T-helper 1 cell treated with Interleukin-12 subunit alpha and Interleukin-12 subunit beta and Interleukin-4 antibody, amounts not matched to agents 30 μg/mL and 1 μg/mL, for 36 hours (primary cell): ENCODE results near the gene KRTAP4-9.
"Not testable (repeated sequence)": the region's sequence is repeated elsewhere in the genome, so short reads cannot be mapped to it uniquely, and the experiment has no call there.

ENCODE experiments used
- H3K27ac Mint-ChIP-seq: one replicate; pipeline ENCODE4 v1.8.0; 2021; ENCODE audit warnings: mild to moderate bottlenecking, mixed read lengths
- H3K27me3 Mint-ChIP-seq: one replicate; pipeline ENCODE4 v1.8.0; 2021; ENCODE audit warnings: low read depth, mixed read lengths
- H3K36me3 Mint-ChIP-seq: one replicate; pipeline ENCODE4 v1.8.0; 2021; ENCODE audit warnings: low read depth, mixed read lengths
- H3K4me1 Mint-ChIP-seq: one replicate; pipeline ENCODE4 v1.8.0; 2021; ENCODE audit warnings: low read depth, mixed read lengths
- H3K4me3 Mint-ChIP-seq: one replicate; pipeline ENCODE4 v1.8.0; 2021; ENCODE audit warnings: mild to moderate bottlenecking, moderate library complexity, mixed read lengths
- H3K9me3 Mint-ChIP-seq: one replicate; pipeline ENCODE4 v1.8.0; 2021; ENCODE audit warnings: mixed read lengths

Gene KRTAP4-9

GRCh38 chr17:41108728-41109386 lies 3.7 kb downstream of the KRTAP4-9 start:
- H3K36me3 Mint-ChIP-seq, H3K4me1 Mint-ChIP-seq, H3K27ac Mint-ChIP-seq, H3K27me3 Mint-ChIP-seq, H3K9me3 Mint-ChIP-seq, H3K4me3 Mint-ChIP-seq: not testable (repeated sequence)

GRCh38 chr17:41111151-41111885 lies 6.1 kb downstream of the KRTAP4-9 start:
- H3K27ac Mint-ChIP-seq: no peak overlapping the region
- no peaks in the 10 kb centered on the region for H3K36me3 Mint-ChIP-seq
- H3K4me1 Mint-ChIP-seq: no peaks in the 10 kb centered on the region
- H3K27me3 Mint-ChIP-seq: peaks cover 5% of the 10 kb centered on the region
- no peak overlapping the region for H3K4me3 Mint-ChIP-seq
- H3K9me3 Mint-ChIP-seq: peaks cover 6% of the 10 kb centered on the region

GRCh38 chr17:41116297-41116696 lies 11.1 kb downstream of the KRTAP4-9 start:
- no peaks in the 10 kb centered on the region for H3K4me1 Mint-ChIP-seq
- peaks cover 5% of the 10 kb centered on the region for H3K27me3 Mint-ChIP-seq
- peaks cover 6% of the 10 kb centered on the region for H3K9me3 Mint-ChIP-seq

GRCh38 chr17:41117846-41118386 lies 12.7 kb downstream of the KRTAP4-9 start, which contains the start of gene KRTAP4-11:
TSS of gene KRTAP4-11 (minus strand) at chr17:41118373. CDS start at chr17:41118315, 58 bp downstream.
- not testable (repeated sequence) for H3K4me1 Mint-ChIP-seq, H3K4me3 Mint-ChIP-seq, H3K27ac Mint-ChIP-seq, H3K9me3 Mint-ChIP-seq, H3K27me3 Mint-ChIP-seq, H3K36me3 Mint-ChIP-seq

More at GRCh38 chr17:41116297-41116696, 11.1 kb downstream of the KRTAP4-9 start:
- H3K27ac Mint-ChIP-seq: no peak overlapping the region
- no peak overlapping the region for H3K4me3 Mint-ChIP-seq
- H3K36me3 Mint-ChIP-seq: no peaks in the 10 kb centered on the region

GRCh38 chr17:41118721-41119120 lies 13.5 kb downstream of the KRTAP4-9 start:
- Mint-ChIP-seq H3K27me3 (peaks cover 11% of the 10 kb centered on the region), H3K27ac (no peak overlapping the region), H3K4me1 (no peaks in the 10 kb centered on the region)

GRCh38 chr17:41119696-41120690 lies 14.8 kb downstream of the KRTAP4-9 start:
- H3K4me3 Mint-ChIP-seq, H3K9me3 Mint-ChIP-seq, H3K4me1 Mint-ChIP-seq, H3K36me3 Mint-ChIP-seq, H3K27ac Mint-ChIP-seq: not testable (repeated sequence)
- peaks cover 15% of the 10 kb centered on the region for H3K27me3 Mint-ChIP-seq

More at GRCh38 chr17:41118721-41119120, 13.5 kb downstream of the KRTAP4-9 start:
- Mint-ChIP-seq H3K4me3 (no peak overlapping the region), H3K36me3 (no peaks in the 10 kb centered on the region), H3K9me3 (peaks cover 6% of the 10 kb centered on the region)

- Mint-ChIP-seq H3K4me1 (no peaks in the 10 kb centered on the region), H3K4me3 (no peak overlapping the region), H3K27me3 (peaks cover 19% of the 10 kb centered on the region), H3K9me3 (peaks cover 9% of the 10 kb centered on the region), H3K27ac (no peak overlapping the region), H3K36me3 (no peaks in the 10 kb centered on the region)
Observed at GRCh38 chr17:41121742-41122141, 16.6 kb downstream of the KRTAP4-9 start.

- peaks cover 14% of the 10 kb centered on the region for H3K27me3 Mint-ChIP-seq
- not testable (repeated sequence) for H3K9me3 Mint-ChIP-seq, H3K4me3 Mint-ChIP-seq, H3K27ac Mint-ChIP-seq, H3K36me3 Mint-ChIP-seq, H3K4me1 Mint-ChIP-seq
Observed at GRCh38 chr17:41123292-41123990, 18.3 kb downstream of the KRTAP4-9 start.

- H3K9me3 Mint-ChIP-seq, H3K4me3 Mint-ChIP-seq, H3K36me3 Mint-ChIP-seq, H3K27ac Mint-ChIP-seq, H3K4me1 Mint-ChIP-seq: not testable (repeated sequence)
- H3K27me3 Mint-ChIP-seq: peaks cover 15% of the 10 kb centered on the region
Observed at GRCh38 chr17:41123991-41124371, 18.8 kb downstream of the KRTAP4-9 start, which contains the start of gene KRTAP4-12. TSS of gene KRTAP4-12 (minus strand) at chr17:41124182. CDS start at chr17:41124122, 60 bp downstream.

- H3K4me3 Mint-ChIP-seq: no peak overlapping the region
- H3K9me3 Mint-ChIP-seq: peaks cover 9% of the 10 kb centered on the region
- H3K36me3 Mint-ChIP-seq: no peaks in the 10 kb centered on the region
- no peaks in the 10 kb centered on the region for H3K4me1 Mint-ChIP-seq
- peaks cover 19% of the 10 kb centered on the region for H3K27me3 Mint-ChIP-seq
- no peak overlapping the region for H3K27ac Mint-ChIP-seq
Observed at GRCh38 chr17:41125064-41125463, 19.9 kb downstream of the KRTAP4-9 start.

GRCh38 chr17:41126412-41126811 lies 21.2 kb downstream of the KRTAP4-9 start:
- H3K27ac Mint-ChIP-seq: no peak overlapping the region
- H3K36me3 Mint-ChIP-seq: no peaks in the 10 kb centered on the region
- peaks cover 5% of the 10 kb centered on the region for H3K9me3 Mint-ChIP-seq
- H3K4me1 Mint-ChIP-seq: no peaks in the 10 kb centered on the region
- peaks cover 19% of the 10 kb centered on the region for H3K27me3 Mint-ChIP-seq
- H3K4me3 Mint-ChIP-seq: no peak overlapping the region

- H3K4me1 Mint-ChIP-seq: no peaks in the 10 kb centered on the region
- no peak overlapping the region for H3K4me3 Mint-ChIP-seq
- H3K9me3 Mint-ChIP-seq: peaks cover 4% of the 10 kb centered on the region
- H3K27me3 Mint-ChIP-seq: peaks cover 19% of the 10 kb centered on the region
- H3K36me3 Mint-ChIP-seq: no peaks in the 10 kb centered on the region
- no peak overlapping the region for H3K27ac Mint-ChIP-seq
Observed at GRCh38 chr17:41127371-41127770, 22.2 kb downstream of the KRTAP4-9 start.

- H3K4me3 Mint-ChIP-seq: no peak overlapping the region
- H3K27ac Mint-ChIP-seq: no peak overlapping the region
Observed at GRCh38 chr17:41131979-41132378, 26.8 kb downstream of the KRTAP4-9 start.

More at GRCh38 chr17:41131979-41132378, 26.8 kb downstream of the KRTAP4-9 start:
- no peaks in the 10 kb centered on the region for H3K9me3 Mint-ChIP-seq
- no peaks in the 10 kb centered on the region for H3K36me3 Mint-ChIP-seq
- peaks cover 5% of the 10 kb centered on the region for H3K27me3 Mint-ChIP-seq
- H3K4me1 Mint-ChIP-seq: no peaks in the 10 kb centered on the region
